Smooth muscle cell (in vitro differentiated cells): Measurements from ENCODE around the gene JARID2. TPM values are rescaled to one million over a fixed set of nuclear protein-coding genes. Genes with fewer than 3 reads are reported as not detected.

Experiments
- DNase-seq: peaks from one replicate; lab custom pipeline; 2025; ENCODE audit not compliant: unreplicated experiment; lab: John Stamatoyannopoulos, UW
- H2AFZ ChIP-seq: fragments of 200-600 bp; sonication (generic); 2 replicates; pipeline ENCODE4 v1.6.0; 2016; ENCODE audit warnings: antibody characterized with exemption, low read depth, mild to moderate bottlenecking
- H3F3A ChIP-seq: fragments of 200-600 bp; sonication (generic); 2 replicates; pipeline ENCODE4 v1.6.0; 2017; ENCODE audit warnings: antibody characterized with exemption, low read depth
- H3K27ac ChIP-seq: fragments of 200-600 bp; sonication (generic); 2 replicates; pipeline ENCODE4 v1.5.1; 2016; ENCODE audit warnings: low read depth, mild to moderate bottlenecking
- H3K27me3 ChIP-seq: fragments of 200-600 bp; sonication (generic); 2 replicates; pipeline ENCODE4 v1.6.1; 2016; ENCODE audit warnings: low read depth, mild to moderate bottlenecking
- H3K36me3 ChIP-seq: fragments of 200-600 bp; sonication (generic); 2 replicates; pipeline ENCODE4 v1.5.1; 2016; ENCODE audit warnings: low read depth
- H3K4me1 ChIP-seq: fragments of 200-600 bp; sonication (generic); 2 replicates; pipeline ENCODE4 v1.5.1; 2016; ENCODE audit warnings: low read depth
- H3K4me2 ChIP-seq: fragments of 200-600 bp; sonication (generic); 2 replicates; pipeline ENCODE4 v1.6.0; 2016; ENCODE audit warnings: mild to moderate bottlenecking
- H3K4me3 ChIP-seq: fragments of 200-600 bp; sonication (generic); 2 replicates; pipeline ENCODE4 v1.5.1; 2016; ENCODE audit warnings: mild to moderate bottlenecking
- H3K79me2 ChIP-seq: fragments of 200-600 bp; sonication (generic); 2 replicates; pipeline ENCODE4 v1.6.0; 2016; ENCODE audit warnings: low read depth, mild to moderate bottlenecking
- H3K9ac ChIP-seq: fragments of 200-600 bp; sonication (generic); 2 replicates; pipeline ENCODE4 v1.6.0; 2016; ENCODE audit warnings: low read depth
- H3K9me3 ChIP-seq: fragments of 200-600 bp; sonication (generic); replicated peaks from 2 replicates; pipeline ENCODE4 v1.5.1; 2016; ENCODE audit warnings: low read depth
- H4K20me1 ChIP-seq: fragments of 200-600 bp; sonication (generic); 2 replicates; pipeline ENCODE4 v1.6.0; 2016; ENCODE audit warnings: low read depth
- CTCF ChIP-seq: fragments of 200-600 bp; sonication (generic); IDR thresholded peaks from 2 replicates; pipeline ENCODE4 v1.5.1; 2017; ENCODE audit warnings: borderline replicate concordance, mild to moderate bottlenecking, antibody characterized with exemption; ENCODE audit not compliant: insufficient read depth, poor library complexity, severe bottlenecking
- WGBS: methylation state at CpG from one replicate; pipeline ENCODE4 v1.1.7; 2016; ENCODE audit warnings: low lambda C conversion rate; 5-methylcytosine and 5-hydroxymethylcytosine counted together
- polyA plus RNA-seq: library from polyadenylated mRNA; unstranded; fragments of >200 nt; fragmentation: Nextera tagmentation; extraction: Ambion mirVana; gene quantifications from 2 replicates; pipeline ENCODE4 v1.2.1, GENCODE V29; 2016
- total RNA-seq: library from RNA; depleted of rRNA; stranded (reverse); fragments of >200 nt; gene quantifications from 2 replicates; pipeline ENCODE4 v1.2.3, GENCODE V29; 2014

JARID2 gene
- total and polyA plus RNA-seq, 2 experiments from 2014 or later = 5.2 to 10.2 TPM

DNA sequence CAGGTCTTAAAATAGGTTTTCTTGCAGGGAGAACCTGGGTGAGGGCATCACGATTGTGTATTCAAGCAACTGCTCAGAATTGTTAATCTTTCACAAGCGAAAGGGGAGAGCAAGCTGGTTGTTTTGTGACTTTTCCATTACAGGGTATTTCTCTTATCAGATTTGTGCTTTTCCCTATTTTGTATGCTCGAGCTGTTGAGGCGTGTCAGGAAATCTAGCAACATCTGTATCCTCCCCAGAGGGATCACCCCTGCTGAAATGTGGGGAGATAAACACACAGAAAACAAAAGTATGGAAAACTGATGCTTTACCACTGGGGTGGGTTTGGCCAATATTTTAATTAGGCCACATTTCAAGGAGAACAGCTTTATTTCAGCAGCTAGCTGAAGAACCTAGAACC is 230.0 kb downstream of the JARID2 start:
- 87% methylated on average over 4 of the region's 4 CpGs for WGBS
- Histone ChIP-seq H4K20me1 (peaks cover 70% of the 10 kb centered on the region), H3K27ac (no peak overlapping the region), H3K9me3 (no peaks in the 10 kb centered on the region), H3K9ac (no peak overlapping the region), H3K27me3 (no peaks in the 10 kb centered on the region), H2AFZ (no peak overlapping the region), H3K4me2 (no peak overlapping the region), H3K79me2 (peaks cover 15% of the 10 kb centered on the region), H3F3A (no peaks in the 10 kb centered on the region), H3K4me3 (no peak overlapping the region), H3K36me3 (no peaks in the 10 kb centered on the region), H3K4me1 (no peaks in the 10 kb centered on the region)
- TF ChIP-seq CTCF = no peak
- DNase-seq = no peak

DNA sequence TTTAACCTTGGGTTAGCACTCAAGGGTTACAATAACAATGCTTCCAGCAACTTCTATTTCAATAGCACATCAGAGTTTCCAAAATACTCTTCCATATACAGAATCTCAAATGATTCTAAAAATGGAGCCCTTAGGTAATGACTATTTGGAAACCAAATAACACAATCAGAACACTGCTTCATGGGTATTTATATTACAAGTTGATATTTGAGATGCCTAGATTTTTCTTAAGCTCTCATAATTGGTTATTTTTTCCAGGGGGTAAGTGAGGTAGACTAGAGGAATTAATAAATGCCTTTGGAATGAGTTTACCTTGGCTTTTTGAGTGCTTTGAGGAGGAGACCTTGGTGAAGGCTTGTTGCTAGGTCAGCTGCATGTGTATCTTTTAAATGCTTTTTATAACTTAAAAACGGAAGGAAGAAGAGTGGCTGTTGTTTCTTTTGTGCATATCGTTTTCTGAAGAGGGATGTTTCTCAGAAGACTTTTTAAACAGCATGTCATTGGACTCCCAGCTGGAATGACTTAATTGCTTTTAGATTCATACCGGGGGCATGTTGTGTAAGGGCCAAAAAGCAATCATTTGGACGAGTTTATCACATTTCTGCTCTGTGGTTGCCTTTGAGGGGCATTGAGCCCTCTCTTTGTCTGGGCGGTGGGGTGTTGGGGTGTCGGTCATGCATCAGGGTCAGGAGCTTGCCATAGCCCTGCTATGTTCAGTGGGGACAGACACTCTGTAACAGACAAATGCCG is 230.9 kb downstream of the JARID2 start:
- Histone ChIP-seq H4K20me1 (peaks cover 74% of the 10 kb centered on the region), H3K4me1 (no peaks in the 10 kb centered on the region), H3F3A (no peaks in the 10 kb centered on the region), H3K9ac (no peak overlapping the region), H3K27ac (no peak overlapping the region), H2AFZ (no peak overlapping the region), H3K27me3 (no peaks in the 10 kb centered on the region), H3K79me2 (peaks cover 16% of the 10 kb centered on the region), H3K36me3 (no peaks in the 10 kb centered on the region), H3K4me3 (no peak overlapping the region), H3K9me3 (no peaks in the 10 kb centered on the region), H3K4me2 (no peak overlapping the region)
- no peak for DNase-seq
- WGBS = 95% methylated on average over 7 of the region's 7 CpGs
- TF ChIP-seq CTCF = no peak

GRCh38 chr6:15477746-15478145 is 231.9 kb downstream of the JARID2 start:
- DNase-seq = no peak
- Histone ChIP-seq H4K20me1 (peaks cover 74% of the 10 kb centered on the region), H3K4me1 (no peaks in the 10 kb centered on the region), H3K4me2 (no peak overlapping the region), H2AFZ (no peak overlapping the region), H3K79me2 (peaks cover 16% of the 10 kb centered on the region), H3K27ac (no peak overlapping the region), H3F3A (no peaks in the 10 kb centered on the region), H3K9ac (no peak overlapping the region), H3K4me3 (no peak overlapping the region), H3K27me3 (no peaks in the 10 kb centered on the region), H3K9me3 (no peaks in the 10 kb centered on the region), H3K36me3 (no peaks in the 10 kb centered on the region)
- TF ChIP-seq CTCF = no peak
- 58% methylated on average over 5 of the region's 5 CpGs for WGBS

DNA sequence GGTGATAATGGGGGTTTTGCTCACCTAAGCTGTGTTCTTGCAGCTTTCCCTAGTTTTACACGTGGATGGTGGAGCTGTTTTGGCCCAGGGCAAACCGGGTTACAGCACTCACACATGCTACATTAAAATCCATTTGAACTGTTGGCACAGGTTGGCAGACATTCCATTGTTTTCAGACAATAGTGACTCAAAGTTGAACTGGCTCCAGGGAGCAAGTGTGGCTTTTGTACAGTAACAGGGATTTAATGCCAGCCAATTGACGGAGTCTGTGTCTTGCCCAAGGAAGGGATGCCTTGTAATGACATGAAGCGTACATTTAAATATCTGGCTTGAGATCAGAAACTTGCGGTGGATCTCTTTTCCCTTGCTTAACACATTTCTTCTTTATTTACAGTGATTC is 233.9 kb downstream of the JARID2 start:
- no peak for DNase-seq
- WGBS = 88% methylated on average over 5 of the region's 5 CpGs
- peaks cover 24% of the 10 kb centered on the region for H3K79me2 ChIP-seq
- H3K27me3 ChIP-seq = no peaks in the 10 kb centered on the region
- H3F3A ChIP-seq = no peaks in the 10 kb centered on the region
- H4K20me1 ChIP-seq = peaks cover 85% of the 10 kb centered on the region
- no peak for TF ChIP-seq CTCF
- H3K4me1 ChIP-seq = no peaks in the 10 kb centered on the region
- no peak overlapping the region for H3K4me3 ChIP-seq
- no peak overlapping the region for H3K9ac ChIP-seq
- no peaks in the 10 kb centered on the region for H3K9me3 ChIP-seq
- H2AFZ ChIP-seq = no peak overlapping the region
- H3K4me2 ChIP-seq = no peak overlapping the region
- H3K27ac ChIP-seq = no peak overlapping the region
- no peaks in the 10 kb centered on the region for H3K36me3 ChIP-seq
